ENCODE data around the gene KRT14.
"Not testable (repeated sequence)": the region's sequence is repeated elsewhere in the genome, so short reads cannot be mapped to it uniquely, and the experiment has no call there.

Gene KRT14

GRCh38 chr17:41613277-41614082, 26.8 kb upstream of the KRT14 start:
- peaks cover 0 to 5% of the 10 kb centered on the region in 2 donors for H3K27me3 ChIP-seq (ENCODE audit: control insufficient read depth in 1 of 2, insufficient read depth in 2 of 2, low read length in 2 of 2)

GRCh38 chr17:41612376-41613160, 25.9 kb upstream of the KRT14 start, which contains the start of gene KRT16:
Gene KRT16 (minus strand): TSS chr17:41612767. CDS start chr17:41612688, 79 bp downstream.
- not testable (repeated sequence) for H3K4me3 ChIP-seq (ENCODE audit: low read depth in 1 of 2, low read length in 2 of 2); H3K27ac ChIP-seq (ENCODE audit: low read depth, low read length); H3K27me3 ChIP-seq (ENCODE audit: control insufficient read depth in 1 of 2, insufficient read depth in 2 of 2, low read length in 2 of 2); H3K4me1 ChIP-seq (ENCODE audit: insufficient read depth, low read length); H3K9ac ChIP-seq (ENCODE audit: low read length); H3K9me3 ChIP-seq (ENCODE audit: low read length); H3K36me3 ChIP-seq (ENCODE audit: insufficient read depth, low read length)

More at GRCh38 chr17:41613277-41614082, 26.8 kb upstream of the KRT14 start:
- no peak overlapping the region for H3K27ac ChIP-seq (ENCODE audit: low read depth, low read length)
- no peak overlapping the region for H3K9ac ChIP-seq (ENCODE audit: low read length)
- H3K4me1 ChIP-seq (ENCODE audit: insufficient read depth, low read length): no peaks in the 10 kb centered on the region
- H3K4me3 ChIP-seq (ENCODE audit: low read depth in 1 of 2, low read length in 2 of 2): no peak overlapping the region
- no peaks in the 10 kb centered on the region for H3K9me3 ChIP-seq (ENCODE audit: low read length)
- H3K36me3 ChIP-seq (ENCODE audit: insufficient read depth, low read length): no peaks in the 10 kb centered on the region

GRCh38 chr17:41610965-41611640, 24.4 kb upstream of the KRT14 start:
- no peak overlapping the region for H3K4me3 ChIP-seq (ENCODE audit: low read depth in 1 of 2, low read length in 2 of 2)
- H3K9ac ChIP-seq (ENCODE audit: low read length): no peak overlapping the region
- H3K36me3 ChIP-seq (ENCODE audit: insufficient read depth, low read length): no peaks in the 10 kb centered on the region
- H3K9me3 ChIP-seq (ENCODE audit: low read length): peaks cover 4% of the 10 kb centered on the region
- H3K27me3 ChIP-seq (ENCODE audit: control insufficient read depth in 1 of 2, insufficient read depth in 2 of 2, low read length in 2 of 2): peaks cover 0 to 5% of the 10 kb centered on the region in 2 donors
- no peaks in the 10 kb centered on the region for H3K4me1 ChIP-seq (ENCODE audit: insufficient read depth, low read length)
- H3K27ac ChIP-seq (ENCODE audit: low read depth, low read length): no peak overlapping the region

GRCh38 chr17:41610061-41610517, 23.4 kb upstream of the KRT14 start:
- H3K9ac ChIP-seq (ENCODE audit: low read length); H3K4me1 ChIP-seq (ENCODE audit: insufficient read depth, low read length); H3K27me3 ChIP-seq (ENCODE audit: control insufficient read depth in 1 of 2, insufficient read depth in 2 of 2, low read length in 2 of 2); H3K27ac ChIP-seq (ENCODE audit: low read depth, low read length); H3K9me3 ChIP-seq (ENCODE audit: low read length); H3K4me3 ChIP-seq (ENCODE audit: low read depth in 1 of 2, low read length in 2 of 2); H3K36me3 ChIP-seq (ENCODE audit: insufficient read depth, low read length): not testable (repeated sequence)

GRCh38 chr17:41606930-41607329, 20.2 kb upstream of the KRT14 start:
- H3K4me3 ChIP-seq (ENCODE audit: low read depth in 1 of 2, low read length in 2 of 2); H3K27ac ChIP-seq (ENCODE audit: low read depth, low read length); H3K27me3 ChIP-seq (ENCODE audit: control insufficient read depth in 1 of 2, insufficient read depth in 2 of 2, low read length in 2 of 2); H3K9ac ChIP-seq (ENCODE audit: low read length); H3K4me1 ChIP-seq (ENCODE audit: insufficient read depth, low read length); H3K36me3 ChIP-seq (ENCODE audit: insufficient read depth, low read length); H3K9me3 ChIP-seq (ENCODE audit: low read length): not testable (repeated sequence)

GRCh38 chr17:41602524-41602923, 15.8 kb upstream of the KRT14 start:
- no peaks in the 10 kb centered on the region for H3K36me3 ChIP-seq (ENCODE audit: insufficient read depth, low read length)
- no peak overlapping the region for H3K27ac ChIP-seq (ENCODE audit: low read depth, low read length)
- no peaks in the 10 kb centered on the region for H3K27me3 ChIP-seq (ENCODE audit: control insufficient read depth in 1 of 2, insufficient read depth in 2 of 2, low read length in 2 of 2)
- H3K4me3 ChIP-seq (ENCODE audit: low read depth in 1 of 2, low read length in 2 of 2): no peak overlapping the region
- no peak overlapping the region for H3K9ac ChIP-seq (ENCODE audit: low read length)
- H3K4me1 ChIP-seq (ENCODE audit: insufficient read depth, low read length): no peaks in the 10 kb centered on the region
- peaks cover 4% of the 10 kb centered on the region for H3K9me3 ChIP-seq (ENCODE audit: low read length)

- Histone ChIP-seq H3K36me3 (ENCODE audit: insufficient read depth, low read length) (no peaks in the 10 kb centered on the region), H3K4me3 (ENCODE audit: low read depth in 1 of 2, low read length in 2 of 2) (no peak overlapping the region), H3K27ac (ENCODE audit: low read depth, low read length) (no peak overlapping the region), H3K4me1 (ENCODE audit: insufficient read depth, low read length) (no peaks in the 10 kb centered on the region), H3K9ac (ENCODE audit: low read length) (no peak overlapping the region), H3K27me3 (ENCODE audit: control insufficient read depth in 1 of 2, insufficient read depth in 2 of 2, low read length in 2 of 2) (no peaks in the 10 kb centered on the region), H3K9me3 (ENCODE audit: low read length) (no peaks in the 10 kb centered on the region)
Measured at GRCh38 chr17:41600318-41600717, 13.6 kb upstream of the KRT14 start.

- Histone ChIP-seq H3K27ac (ENCODE audit: low read depth, low read length) (no peak overlapping the region), H3K4me1 (ENCODE audit: insufficient read depth, low read length) (no peaks in the 10 kb centered on the region), H3K9me3 (ENCODE audit: low read length) (no peaks in the 10 kb centered on the region), H3K4me3 (ENCODE audit: low read depth in 1 of 2, low read length in 2 of 2) (no peak overlapping the region), H3K27me3 (ENCODE audit: control insufficient read depth in 1 of 2, insufficient read depth in 2 of 2, low read length in 2 of 2) (no peaks in the 10 kb centered on the region), H3K36me3 (ENCODE audit: insufficient read depth, low read length) (no peaks in the 10 kb centered on the region), H3K9ac (ENCODE audit: low read length) (no peak overlapping the region)
Measured at GRCh38 chr17:41599680-41600079, 13.0 kb upstream of the KRT14 start.

GRCh38 chr17:41595585-41595984, 8.9 kb upstream of the KRT14 start:
- Histone ChIP-seq H3K27me3 (ENCODE audit: control insufficient read depth in 1 of 2, insufficient read depth in 2 of 2, low read length in 2 of 2) (no peaks in the 10 kb centered on the region), H3K36me3 (ENCODE audit: insufficient read depth, low read length) (no peaks in the 10 kb centered on the region), H3K9me3 (ENCODE audit: low read length) (no peaks in the 10 kb centered on the region), H3K4me3 (ENCODE audit: low read depth in 1 of 2, low read length in 2 of 2) (no peak overlapping the region), H3K9ac (ENCODE audit: low read length) (no peak overlapping the region), H3K4me1 (ENCODE audit: insufficient read depth, low read length) (no peaks in the 10 kb centered on the region), H3K27ac (ENCODE audit: low read depth, low read length) (no peak overlapping the region)

GRCh38 chr17:41594363-41594915, 7.7 kb upstream of the KRT14 start:
- Histone ChIP-seq H3K4me3 (ENCODE audit: low read depth in 1 of 2, low read length in 2 of 2) (no peak overlapping the region), H3K9ac (ENCODE audit: low read length) (no peak overlapping the region), H3K4me1 (ENCODE audit: insufficient read depth, low read length) (no peaks in the 10 kb centered on the region), H3K27ac (ENCODE audit: low read depth, low read length) (no peak overlapping the region), H3K36me3 (ENCODE audit: insufficient read depth, low read length) (no peaks in the 10 kb centered on the region), H3K9me3 (ENCODE audit: low read length) (no peaks in the 10 kb centered on the region), H3K27me3 (ENCODE audit: control insufficient read depth in 1 of 2, insufficient read depth in 2 of 2, low read length in 2 of 2) (no peaks in the 10 kb centered on the region)
